GM21381 (cell line): ENCODE results near the gene FKBP14.
A peak's percentile ranks its signal among the peaks of the same experiment; 100 is the strongest.

Experiments
- ATAC-seq: cut with Tn5 transposase; IDR thresholded peaks from one replicate; pipeline ENCODE4 v1.9.1; 2021; ENCODE audit warnings: mild to moderate bottlenecking, moderate library complexity; ENCODE audit not compliant: unreplicated experiment

FKBP14 gene, protein sequence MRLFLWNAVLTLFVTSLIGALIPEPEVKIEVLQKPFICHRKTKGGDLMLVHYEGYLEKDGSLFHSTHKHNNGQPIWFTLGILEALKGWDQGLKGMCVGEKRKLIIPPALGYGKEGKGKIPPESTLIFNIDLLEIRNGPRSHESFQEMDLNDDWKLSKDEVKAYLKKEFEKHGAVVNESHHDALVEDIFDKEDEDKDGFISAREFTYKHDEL

DNA sequence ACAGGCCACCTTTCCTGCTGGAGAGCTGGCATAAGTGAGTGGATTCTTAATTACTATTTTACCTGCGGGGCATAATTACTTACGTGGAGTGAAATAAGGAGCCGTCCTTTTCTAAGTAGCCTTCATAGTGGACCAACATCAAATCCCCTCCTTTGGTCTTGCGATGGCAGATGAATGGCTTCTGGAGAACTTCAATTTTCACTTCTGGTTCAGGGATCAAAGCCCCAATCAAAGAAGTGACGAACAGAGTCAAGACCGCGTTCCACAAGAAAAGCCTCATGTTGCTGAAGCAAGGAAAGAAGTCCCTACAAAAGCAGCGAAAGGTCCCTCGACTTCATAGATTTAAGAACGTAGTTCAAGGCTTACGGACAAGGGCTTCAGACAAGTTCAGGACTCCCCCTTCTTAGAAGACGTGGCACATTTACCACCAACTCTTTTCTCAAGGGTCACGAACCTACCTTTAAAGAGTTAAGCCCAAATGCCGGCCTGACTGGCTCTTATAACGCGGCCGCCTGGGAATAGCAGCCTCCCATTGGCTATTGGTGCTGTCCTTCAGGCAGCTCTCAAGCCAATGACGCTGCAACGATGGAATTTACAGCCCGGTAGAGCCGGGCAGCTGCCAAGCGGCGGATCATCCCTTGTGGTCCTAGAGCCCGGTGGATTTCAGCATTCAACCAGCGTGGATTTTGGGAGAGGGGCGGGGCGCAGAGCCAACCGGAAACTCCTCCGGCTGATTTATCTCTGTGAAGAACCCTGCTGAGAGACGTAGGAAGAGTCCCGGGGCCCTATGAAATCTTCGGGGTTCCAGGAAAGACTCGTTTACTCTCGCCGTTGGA lies at the start of gene FKBP14:
Gene FKBP14, minus strand, starts transcription at position 474 of the 836 bp plus-strand sequence. Its CDS starts 194 bp downstream, at position 280.
- peak; percentile 69 for ATAC-seq

DNA sequence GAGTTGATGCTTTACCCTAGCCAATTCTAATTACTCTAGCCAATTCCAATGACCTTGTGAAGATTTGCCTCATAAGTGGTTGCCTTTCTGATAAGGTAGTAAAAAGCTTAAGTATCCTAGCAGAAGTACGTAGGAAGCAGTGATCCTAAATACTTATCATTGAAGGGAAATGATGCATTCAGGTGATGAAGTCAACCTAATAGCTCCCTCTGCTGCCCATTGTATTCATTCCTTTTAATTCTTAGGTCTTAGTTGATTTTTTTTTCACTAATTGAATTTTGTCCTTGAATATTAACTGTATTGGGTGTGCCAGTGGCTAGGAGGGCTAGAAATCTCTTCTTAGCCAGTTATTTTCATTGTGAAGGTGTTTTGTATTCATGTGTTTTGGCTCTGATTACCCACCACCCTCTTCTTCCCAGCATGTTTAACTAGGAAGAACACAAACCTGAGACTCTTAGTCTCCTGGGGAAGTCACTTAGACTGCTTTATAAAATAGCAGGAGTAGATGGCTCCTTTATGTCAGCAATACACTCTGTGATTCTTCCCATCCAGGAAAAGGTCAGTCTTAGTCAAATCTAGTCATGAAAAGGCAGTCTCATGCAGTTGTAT lies 48.0 kb upstream of the FKBP14 start:
- no peak for ATAC-seq

DNA sequence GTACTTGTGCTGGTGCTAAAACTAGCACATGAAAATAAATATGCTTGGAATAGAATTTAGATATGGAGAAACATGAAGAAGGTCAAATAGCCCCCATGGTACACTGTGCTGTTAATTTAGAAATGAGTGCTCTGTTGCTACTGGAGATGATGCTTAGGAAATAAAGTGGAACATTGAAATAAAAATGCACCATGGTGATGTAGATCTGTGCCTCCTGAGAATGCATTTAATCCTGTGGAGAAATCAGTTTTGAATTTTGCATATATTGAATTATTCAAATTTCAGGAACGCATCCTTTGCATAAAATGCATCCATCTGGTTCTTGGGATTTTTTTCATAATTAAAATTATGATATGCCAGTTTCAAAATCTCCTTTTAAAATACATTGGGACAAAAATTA lies 46.2 kb upstream of the FKBP14 start:
- ATAC-seq: no peak

DNA sequence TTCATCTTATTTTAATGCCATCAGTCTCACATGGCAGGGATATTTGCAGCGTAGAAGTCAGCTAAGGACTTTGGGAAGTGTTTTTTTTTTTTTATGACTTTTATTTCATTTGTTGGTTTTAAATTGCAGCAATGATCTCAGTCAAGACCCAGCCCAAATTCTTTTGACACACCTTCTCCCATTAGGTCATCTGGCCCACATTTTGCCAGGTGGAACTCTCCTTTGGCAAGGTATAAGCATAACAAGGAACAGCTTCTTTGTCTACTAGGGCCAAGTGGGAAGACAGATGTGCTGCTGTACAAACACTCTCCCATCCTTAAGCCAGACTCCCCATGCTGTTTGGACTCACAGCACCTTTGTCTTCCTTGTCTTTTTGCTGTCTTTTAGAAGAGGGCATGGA lies 43.5 kb upstream of the FKBP14 start:
- ATAC-seq: no peak

DNA sequence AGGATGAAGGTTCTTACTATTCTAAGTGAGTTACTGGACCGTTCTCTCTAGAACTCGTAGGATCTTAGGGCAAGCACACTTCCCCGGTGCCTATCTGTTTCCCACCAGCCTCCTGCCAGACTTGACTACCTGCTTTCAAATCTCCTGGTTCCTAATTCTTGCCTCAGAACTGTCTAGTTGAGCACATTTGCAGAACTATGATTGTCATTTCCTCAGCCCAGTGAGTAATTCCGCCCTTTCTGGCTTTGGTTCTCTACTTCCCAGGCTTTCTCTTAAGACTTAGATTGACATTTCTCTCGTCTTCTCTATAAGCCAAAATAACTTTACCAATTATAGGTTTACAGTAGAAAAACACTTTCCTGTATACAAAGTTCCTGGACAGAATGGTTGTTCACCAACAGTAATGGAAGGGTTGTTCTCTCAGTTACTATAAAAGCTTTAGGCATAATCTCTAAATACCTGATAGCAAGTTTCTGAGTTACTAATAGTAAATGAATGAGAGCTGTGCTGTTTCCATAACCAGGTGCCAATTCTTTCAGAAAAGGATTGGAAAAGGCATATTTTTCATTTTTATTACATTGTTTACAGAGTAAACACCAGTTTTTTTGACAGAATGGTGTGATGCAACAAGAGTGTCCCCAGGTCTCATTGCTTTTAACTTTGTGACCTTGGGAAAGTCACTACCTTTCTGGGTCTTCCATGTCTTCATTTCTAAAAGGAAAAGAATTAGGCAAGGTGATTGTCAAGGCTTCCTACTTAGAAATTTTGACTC lies 42.8 kb upstream of the FKBP14 start:
- ATAC-seq: no peak

DNA sequence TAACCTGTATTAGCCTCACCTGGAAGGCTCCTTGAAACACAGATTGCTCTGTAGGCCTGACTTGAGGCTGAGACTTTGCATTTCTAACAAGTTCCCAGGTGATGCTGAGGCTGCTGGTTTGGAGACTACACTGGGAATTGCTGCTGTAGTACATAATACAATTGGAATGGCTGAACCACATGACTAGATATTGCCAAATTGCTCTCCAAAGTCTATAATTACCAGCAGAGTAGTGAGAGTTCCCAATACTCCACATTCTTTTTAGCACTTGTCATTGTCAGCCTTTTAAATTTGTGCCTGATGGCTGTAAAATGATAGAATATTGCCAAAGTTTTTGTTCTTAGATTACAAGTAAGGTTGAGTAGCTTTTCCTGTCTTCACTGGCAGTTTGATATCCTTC lies 41.6 kb upstream of the FKBP14 start:
- ATAC-seq: no peak

DNA sequence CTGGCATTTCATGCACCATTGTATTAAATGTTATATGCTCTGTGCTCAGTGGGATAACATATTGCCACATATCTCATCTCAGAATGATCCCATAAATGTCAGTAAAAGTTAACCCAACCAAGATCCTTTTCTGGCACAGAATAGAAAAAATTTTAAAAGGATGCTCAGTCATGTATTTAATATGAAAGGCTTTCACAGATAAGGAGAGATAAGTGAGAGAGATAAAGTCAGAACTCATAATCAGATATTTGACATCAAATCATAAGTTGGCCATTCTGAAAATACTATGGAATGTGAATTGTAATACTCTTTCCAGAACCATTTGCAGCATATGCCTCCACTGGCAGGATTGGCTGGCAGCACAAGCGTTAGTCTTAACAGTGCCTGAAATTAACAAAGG lies 40.2 kb upstream of the FKBP14 start:
- ATAC-seq: no peak

DNA sequence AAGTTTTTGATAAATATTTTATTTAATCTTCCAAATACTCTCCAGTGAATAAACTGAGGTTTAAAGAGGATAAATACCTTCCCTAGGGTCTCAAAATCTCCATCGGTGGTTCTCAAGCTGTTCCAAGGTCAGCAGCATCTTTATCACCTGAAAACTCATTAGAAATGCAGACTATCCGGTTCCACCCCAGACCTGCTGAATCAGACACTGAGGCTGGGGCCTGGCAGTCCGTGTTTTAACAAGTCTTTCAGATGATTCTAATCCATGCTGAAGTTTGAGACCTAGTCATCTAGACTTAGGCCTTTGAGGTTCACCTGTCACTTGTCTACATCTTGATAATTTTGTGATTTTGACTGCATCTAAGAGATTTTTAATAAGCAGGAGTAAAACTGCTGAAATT lies 39.2 kb upstream of the FKBP14 start:
- no peak for ATAC-seq

DNA sequence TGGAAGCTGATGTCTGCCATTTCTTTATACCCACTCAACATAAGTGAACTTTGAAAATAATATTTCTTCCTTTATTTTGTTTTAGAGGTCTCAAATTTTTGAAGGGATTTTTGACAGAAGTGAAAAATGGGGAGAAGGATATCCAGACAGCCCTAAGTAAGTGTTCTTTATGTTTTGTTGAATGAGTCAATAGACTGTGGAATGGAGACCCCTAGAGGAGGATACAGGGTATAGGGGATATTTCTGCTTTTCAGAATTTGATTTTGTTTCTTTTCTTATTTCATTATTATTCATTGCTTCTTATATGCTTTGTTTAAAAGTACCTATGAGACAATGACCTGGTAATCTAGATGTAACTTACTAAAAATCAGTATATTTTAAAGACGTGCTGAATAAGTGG lies 36.1 kb upstream of the FKBP14 start:
- ATAC-seq: no peak

DNA sequence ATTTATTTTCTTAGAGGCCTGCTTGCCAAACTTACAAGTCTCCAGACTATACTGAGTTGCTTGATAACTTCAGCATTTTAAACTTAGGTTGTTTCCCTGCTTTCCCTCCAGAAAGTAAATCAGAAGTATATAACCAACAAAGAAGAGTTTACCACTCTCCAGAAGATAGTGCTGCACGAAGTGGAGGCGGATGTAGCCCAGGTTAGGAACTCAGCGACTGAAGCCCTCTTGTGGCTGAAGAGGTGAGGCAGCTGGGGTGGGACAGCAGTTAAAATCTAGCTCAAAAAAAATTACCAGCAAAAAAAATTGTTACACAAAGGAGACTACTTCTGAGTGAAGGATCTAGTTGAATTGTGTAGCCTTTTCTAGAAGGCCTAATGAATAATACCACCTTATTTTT lies 35.3 kb upstream of the FKBP14 start:
- ATAC-seq: peak; percentile 68

DNA sequence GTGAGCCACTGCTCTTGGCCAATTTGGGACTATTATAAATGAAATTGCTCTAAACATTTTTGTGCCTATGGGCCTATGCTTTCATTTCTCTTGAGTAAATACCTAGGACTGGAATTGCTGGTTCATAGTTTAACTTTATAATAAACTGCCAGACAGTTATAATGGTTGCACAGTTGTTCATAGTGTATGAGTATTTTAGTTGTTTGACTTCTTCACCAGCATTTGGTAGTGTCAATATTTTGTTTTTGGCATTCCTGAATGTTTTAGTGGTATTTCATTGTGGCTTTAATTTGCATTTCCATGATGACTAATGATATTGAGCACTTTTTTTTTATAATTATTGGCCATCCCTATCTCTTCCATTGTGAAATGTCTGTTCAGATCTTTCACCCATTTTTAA lies 31.2 kb upstream of the FKBP14 start:
- ATAC-seq: no peak

DNA sequence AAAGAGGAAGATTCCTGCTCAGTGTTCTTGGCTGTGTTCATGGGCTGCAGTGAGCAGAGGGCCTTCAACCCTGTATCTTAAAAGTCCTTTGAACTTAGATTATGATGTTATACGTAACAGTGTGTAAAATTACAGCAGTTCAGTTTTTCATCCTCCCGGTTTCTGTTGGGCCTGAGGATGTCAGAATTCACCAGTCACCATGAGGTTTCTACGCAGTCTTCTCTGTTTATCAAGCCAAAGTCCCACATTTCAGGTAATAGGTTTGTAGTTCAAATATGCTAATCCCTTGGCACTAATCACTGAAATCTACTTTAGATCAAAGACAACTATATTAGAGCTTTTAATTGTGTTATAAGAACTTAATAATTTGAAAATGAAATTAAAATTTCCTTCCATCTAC lies 26.6 kb upstream of the FKBP14 start:
- ATAC-seq: no peak

DNA sequence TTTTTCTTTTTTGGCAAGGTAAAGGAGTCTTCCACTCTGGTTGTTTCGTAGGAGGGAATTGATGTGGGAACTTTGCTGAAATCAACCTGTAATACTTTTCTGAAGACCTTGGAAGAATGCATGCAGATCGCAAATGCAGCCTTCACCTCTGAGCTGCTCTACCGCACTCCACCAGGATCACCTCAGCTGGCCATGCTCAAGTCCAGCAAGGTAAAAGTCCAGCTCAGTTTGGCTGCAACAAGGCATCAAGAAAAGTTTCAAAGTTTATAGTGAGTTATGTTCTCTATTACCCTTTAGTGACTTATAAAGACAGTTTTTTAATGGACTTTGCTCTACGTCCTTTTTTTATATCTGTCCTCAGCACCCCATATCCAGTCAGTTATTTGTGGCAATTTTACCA lies 22.7 kb upstream of the FKBP14 start:
- ATAC-seq: no peak

DNA sequence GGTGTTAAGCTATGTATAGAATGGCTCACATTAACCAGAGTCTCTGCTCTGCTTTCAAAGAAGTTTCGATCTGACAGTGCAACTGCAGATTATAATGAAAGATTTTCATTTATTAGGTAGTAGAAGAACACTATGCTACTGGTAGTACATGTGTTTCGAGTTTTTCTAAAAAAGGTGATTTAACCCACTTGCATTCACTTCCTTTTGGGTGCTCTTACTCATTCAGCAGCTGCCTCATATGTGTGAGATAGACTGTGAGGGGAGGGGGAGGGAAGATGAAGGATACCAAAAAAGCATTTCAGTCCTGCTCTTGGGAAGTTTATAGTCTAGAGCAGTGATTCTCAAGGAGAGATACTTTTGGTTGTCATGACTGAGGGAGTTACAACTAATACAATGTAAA lies 22.1 kb upstream of the FKBP14 start:
- no peak for ATAC-seq

DNA sequence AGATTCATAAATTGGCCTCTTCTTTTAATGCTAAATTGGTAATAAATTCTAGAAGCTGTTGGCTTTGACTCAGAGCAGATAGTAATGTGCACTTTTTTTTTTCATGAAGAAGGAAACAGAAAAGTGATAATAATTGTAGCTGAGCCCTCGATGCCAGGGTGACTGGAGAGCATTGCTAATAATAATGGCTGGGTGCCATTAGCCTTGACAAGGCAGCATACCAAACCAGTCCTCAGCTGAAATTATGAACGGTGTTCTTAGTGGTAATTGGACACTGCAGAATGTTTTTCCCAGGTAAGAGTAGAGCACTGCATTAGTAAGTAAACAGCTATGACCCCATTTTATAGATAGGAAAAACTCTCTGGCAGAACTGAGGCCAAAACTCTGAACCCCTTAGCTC lies 20.6 kb upstream of the FKBP14 start:
- ATAC-seq: no peak

DNA sequence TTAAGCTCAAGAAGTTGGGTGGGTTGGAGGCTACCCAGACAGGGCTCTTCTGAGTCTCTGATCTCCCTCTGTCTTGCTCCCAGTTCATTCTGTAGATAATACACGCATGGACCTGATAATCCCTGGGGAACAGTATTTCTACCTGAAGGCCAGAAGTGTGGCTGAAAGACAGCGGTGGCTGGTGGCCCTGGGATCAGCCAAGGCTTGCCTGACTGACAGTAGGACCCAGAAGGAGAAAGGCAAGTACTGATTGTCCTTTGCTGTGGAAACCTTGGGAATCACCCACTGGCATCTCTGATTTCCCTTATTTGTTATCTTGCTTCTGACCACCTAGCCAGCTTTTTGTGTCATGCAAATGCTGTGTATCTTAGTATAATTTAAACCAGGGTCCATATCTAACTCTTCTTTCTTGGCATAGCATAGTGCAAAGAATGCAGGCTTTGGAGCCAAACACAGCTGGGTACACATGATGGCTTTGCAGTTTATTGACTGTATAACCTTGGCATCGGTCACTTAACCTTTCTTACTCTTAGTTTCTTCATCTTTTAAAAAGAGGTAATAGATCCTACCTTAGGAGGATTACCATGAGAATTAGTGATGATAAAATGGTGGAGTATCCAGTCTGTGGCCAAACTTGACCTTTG lies 19.7 kb upstream of the FKBP14 start:
- ATAC-seq: no peak

DNA sequence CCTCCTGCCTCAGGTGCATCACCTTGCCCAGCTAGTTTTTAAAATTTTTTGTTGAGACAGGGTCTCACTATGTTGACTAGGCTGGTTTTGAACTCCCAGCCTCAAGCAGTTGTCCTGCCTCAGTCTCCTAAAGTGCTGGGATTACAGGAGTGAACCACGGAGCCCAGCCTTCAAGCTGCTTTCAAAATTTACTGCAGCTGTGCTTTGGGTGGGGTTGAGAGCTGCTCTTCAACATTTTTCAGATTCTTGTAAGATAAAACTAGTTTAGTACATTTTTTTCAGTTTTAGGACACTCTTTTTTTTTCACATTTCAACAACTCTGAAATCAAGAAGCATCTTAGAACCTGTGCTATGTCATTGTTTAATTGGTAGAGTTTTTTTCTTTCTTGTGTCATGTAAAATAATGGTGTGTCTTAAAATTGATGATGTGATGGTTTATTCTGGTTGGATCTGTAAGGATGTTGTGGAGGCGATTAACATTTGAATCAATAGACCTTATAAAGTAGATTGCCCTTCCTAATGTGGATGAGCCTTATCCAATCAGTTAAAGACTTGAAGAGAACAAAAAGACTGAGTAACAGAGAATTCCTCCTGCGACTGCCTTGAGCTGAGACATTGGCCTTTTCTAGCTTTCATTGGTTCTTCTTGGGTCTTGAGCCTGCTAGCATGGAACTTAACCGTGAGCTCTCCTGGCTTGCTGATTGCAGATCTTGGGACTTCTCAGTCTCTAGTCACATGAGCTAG lies 15.2 kb upstream of the FKBP14 start:
- no peak for ATAC-seq

DNA sequence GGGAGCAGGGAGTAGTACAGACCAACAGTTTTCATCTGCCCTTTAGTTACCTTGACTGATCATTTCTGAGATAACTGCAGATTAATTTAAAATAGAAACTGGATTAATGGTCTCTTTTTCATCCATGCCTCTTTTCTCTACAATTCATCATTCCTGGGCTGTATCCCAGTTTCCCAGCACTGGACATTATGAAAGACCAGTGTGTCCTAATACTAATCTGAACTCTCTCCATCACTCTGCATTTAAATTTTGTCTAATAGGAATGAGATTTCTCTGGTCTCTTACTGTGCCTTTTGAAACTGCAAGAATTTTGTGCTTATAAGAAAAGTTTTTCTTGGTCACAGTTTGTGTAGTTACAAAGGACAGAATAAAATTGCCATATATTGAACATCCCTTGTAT lies 14.4 kb upstream of the FKBP14 start:
- ATAC-seq: no peak

DNA sequence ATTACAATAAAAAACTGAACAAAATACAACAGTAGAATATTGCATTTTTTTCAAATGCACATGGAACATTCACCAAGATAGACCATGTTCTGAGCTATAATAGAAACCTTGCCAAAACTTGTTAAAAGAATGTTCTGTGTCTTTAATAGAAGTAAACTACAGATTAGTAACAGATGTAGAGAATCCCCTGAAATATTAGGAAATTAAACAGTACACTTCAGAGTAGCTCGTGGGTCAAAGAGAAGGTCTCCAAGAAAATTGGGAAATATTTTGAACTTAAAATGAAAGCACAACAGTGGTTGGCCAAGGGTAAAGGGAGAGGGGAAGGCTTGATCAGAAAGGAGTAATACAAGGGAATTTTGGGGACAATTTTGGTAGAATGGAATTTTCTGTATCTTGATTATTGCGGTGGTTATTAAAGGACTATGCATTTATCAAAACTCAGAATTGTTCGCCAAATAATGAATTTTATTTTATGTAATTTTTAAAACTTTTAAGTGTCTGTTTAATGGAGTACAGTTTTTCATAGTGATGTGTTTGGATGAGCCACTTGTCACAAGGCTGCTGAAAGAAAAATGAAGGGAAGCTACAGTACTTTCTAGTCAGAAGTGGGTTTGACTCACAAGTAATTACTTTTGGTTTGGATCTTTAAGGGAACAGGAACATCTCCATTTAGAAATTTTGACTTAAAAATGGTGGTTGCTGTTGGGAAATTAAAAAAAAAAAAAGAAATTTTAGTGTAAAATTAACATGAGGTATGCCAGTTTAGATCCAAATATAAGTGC lies 11.9 kb upstream of the FKBP14 start:
- no peak for ATAC-seq
